Measurements from ENCODE around the gene KIRREL3. TPM values are rescaled to one million over a fixed set of nuclear protein-coding genes. Genes with fewer than 3 reads are reported as not detected.
A peak's percentile ranks its signal among the peaks of the same experiment; 100 is the strongest.

Gene KIRREL3
- total and polyA plus RNA-seq, 12 donors: 0.13 to 0.58 (median 0.30) TPM

DNA sequence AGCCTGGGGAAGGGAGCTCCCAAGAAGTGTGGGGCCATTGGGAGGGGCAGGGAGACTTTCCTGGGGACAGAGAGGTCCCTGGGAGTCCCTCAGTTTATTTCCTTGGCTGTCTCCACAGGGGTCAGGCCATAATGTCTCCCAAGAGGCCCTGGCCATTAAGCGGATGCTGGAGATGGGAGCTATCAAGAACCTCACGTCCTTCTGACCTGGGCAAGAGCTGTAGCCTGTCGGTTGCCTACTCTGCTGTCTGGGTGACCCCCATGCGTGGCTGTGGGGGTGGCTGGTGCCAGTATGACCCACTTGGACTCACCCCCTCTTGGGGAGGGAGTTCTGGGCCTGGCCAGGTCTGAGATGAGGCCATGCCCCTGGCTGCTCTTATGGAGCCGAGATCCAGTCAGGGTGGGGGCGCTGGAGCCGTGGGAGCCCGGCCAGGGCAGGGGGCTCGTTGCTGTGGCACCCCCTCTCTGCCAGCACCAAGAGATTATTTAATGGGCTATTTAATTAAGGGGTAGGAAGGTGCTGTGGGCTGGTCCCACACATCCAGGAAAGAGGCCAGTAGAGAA, 586.6 kb downstream of the KIRREL3 start:
- Histone ChIP-seq H3K27ac (peak overlapping the region; percentile 14 to 93 (median 85)), H3K9me3 (no peaks in the 10 kb centered on the region), H3K36me3 (peaks cover 0 to 39% (median 9%) of the 10 kb centered on the region in 9 donors), H3K4me3 (no peak overlapping the region), H3K4me1 (peaks cover 20 to 83% (median 49%) of the 10 kb centered on the region in 9 donors), H3K27me3 (no peaks in the 10 kb centered on the region)
- ATAC-seq (no peak), DNase-seq (no peak)
- intact Hi-C loops (cut with DNase I): loop anchor here in 4 of 10 donors (5.0 to 10.0 kb wide), 2 partner anchors 57 to 59 kb away; partner anchors contain the start of gene ST3GAL4 (in 4 of the 4)
- TF ChIP-seq, protein P1, sequence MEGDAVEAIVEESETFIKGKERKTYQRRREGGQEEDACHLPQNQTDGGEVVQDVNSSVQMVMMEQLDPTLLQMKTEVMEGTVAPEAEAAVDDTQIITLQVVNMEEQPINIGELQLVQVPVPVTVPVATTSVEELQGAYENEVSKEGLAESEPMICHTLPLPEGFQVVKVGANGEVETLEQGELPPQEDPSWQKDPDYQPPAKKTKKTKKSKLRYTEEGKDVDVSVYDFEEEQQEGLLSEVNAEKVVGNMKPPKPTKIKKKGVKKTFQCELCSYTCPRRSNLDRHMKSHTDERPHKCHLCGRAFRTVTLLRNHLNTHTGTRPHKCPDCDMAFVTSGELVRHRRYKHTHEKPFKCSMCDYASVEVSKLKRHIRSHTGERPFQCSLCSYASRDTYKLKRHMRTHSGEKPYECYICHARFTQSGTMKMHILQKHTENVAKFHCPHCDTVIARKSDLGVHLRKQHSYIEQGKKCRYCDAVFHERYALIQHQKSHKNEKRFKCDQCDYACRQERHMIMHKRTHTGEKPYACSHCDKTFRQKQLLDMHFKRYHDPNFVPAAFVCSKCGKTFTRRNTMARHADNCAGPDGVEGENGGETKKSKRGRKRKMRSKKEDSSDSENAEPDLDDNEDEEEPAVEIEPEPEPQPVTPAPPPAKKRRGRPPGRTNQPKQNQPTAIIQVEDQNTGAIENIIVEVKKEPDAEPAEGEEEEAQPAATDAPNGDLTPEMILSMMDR (IDR thresholded peaks at IDR 0.05): no peak
- 87 to 88% methylated on average over 9 of the region's 9 CpGs for WGBS, 2 donors

DNA sequence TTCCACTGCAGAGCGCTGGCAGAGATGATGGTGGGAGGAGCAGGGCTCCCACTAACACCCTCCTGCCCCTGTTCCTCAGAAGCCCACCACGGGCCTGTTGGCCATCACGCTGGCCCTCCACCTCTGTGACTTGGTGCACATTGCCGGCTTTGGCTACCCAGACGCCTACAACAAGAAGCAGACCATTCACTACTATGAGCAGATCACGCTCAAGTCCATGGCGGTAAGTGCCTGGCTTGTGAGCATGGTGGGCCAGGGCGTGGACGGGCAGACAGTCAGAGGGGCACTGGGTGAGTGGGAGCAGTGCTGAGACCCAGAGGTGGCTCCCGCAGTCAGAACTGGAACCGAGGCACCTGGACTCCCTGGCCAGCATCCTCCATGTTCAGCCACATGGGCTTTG, 587.1 kb downstream of the KIRREL3 start:
- intact Hi-C loops (cut with DNase I): loop anchor here in 4 of 10 donors (5.0 to 10.0 kb wide), 2 partner anchors 56 to 59 kb away; partner anchors contain the start of gene ST3GAL4 (in 4 of the 4)
- Histone ChIP-seq H3K4me3 (no peak overlapping the region), H3K36me3 (peaks cover 0 to 44% (median 9%) of the 10 kb centered on the region in 9 donors), H3K9me3 (no peaks in the 10 kb centered on the region), H3K27me3 (no peaks in the 10 kb centered on the region), H3K27ac (peak overlapping the region in 7 of 10 donors; percentile 80 to 92 (median 86)), H3K4me1 (peaks cover 20 to 78% (median 49%) of the 10 kb centered on the region in 9 donors)
- no peak for DNase-seq
- ATAC-seq: no peak
- 91% methylated on average over 11 of the region's 11 CpGs for WGBS, 2 donors
- TF ChIP-seq, protein P1 (IDR thresholded peaks at IDR 0.05): no peak

DNA sequence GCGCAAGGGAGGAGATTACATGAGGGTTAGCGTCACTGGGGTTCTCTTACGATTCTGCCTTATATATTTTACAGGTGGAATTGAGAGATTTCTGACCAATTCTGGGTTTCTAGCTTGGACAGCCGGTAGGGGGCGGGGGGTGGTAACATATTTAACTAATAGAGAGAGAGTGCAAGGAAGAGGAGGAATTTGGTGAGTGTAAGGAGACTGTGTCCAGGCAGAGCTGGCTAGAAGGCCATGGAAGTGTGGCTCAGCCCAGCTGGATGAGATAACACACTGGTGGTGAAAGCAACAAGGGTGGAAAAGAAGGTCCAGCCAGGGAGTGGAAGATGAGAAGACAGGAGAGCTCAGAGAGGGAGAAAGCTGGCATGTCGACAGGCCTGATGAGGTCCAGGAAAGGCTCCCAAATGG, 588.6 kb downstream of the KIRREL3 start:
- Histone ChIP-seq H3K4me3 (no peak overlapping the region), H3K27me3 (no peaks in the 10 kb centered on the region), H3K36me3 (peaks cover 0 to 59% (median 15%) of the 10 kb centered on the region in 9 donors), H3K9me3 (no peaks in the 10 kb centered on the region), H3K4me1 (peaks cover 20 to 72% (median 48%) of the 10 kb centered on the region in 9 donors), H3K27ac (peak overlapping the region in 8 of 10 donors; percentile 20 to 92 (median 66))
- 49 to 55% methylated on average over 6 of the region's 6 CpGs for WGBS, 2 donors
- intact Hi-C loops (cut with DNase I): loop anchor here in 4 of 10 donors (5.0 to 10.0 kb wide), 2 partner anchors 55 to 57 kb away; partner anchors contain the start of gene ST3GAL4 (in 4 of the 4)
- TF ChIP-seq, protein P1 (IDR thresholded peaks at IDR 0.05): peak in 6 of 9 donors; percentile 11 to 43 (median 24)
- peak; percentile 48 to 53 for DNase-seq
- ATAC-seq: peak in 6 of 8 donors; percentile 12 to 37 (median 18)

DNA sequence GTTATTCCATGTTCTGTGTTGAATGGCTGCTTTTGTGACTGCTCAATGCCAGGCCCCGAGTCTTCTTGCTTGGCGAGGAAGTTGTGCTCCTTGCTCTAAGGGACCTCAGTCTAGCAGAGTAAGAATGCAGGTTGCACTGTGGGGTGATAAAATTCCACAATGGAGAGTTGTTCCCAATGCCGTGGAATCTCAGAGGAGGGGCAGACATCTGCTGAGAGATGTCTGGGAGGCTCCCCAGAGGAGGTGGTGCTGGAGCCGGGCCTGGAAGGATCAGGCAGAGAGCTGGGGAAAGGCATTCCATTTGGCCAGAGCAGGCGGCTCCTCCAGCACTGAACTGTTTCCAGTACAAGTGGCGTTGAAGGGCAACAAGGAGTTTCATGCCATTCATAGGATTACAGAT, 589.9 kb downstream of the KIRREL3 start:
- ATAC-seq: peak in 7 of 8 donors; percentile 16 to 60 (median 29)
- H3K27ac ChIP-seq: peak overlapping the region in 9 of 10 donors; percentile 1 to 92 (median 65)
- 35 to 43% methylated on average over 6 of the region's 6 CpGs for WGBS, 2 donors

More for the DNA sequence above, 589.9 kb downstream of the KIRREL3 start:
- H3K27me3 ChIP-seq: no peaks in the 10 kb centered on the region
- no peaks in the 10 kb centered on the region for H3K9me3 ChIP-seq
- peak; percentile 51 to 77 for DNase-seq
- no peak overlapping the region for H3K4me3 ChIP-seq
- peaks cover 17 to 67% (median 41%) of the 10 kb centered on the region in 9 donors for H3K4me1 ChIP-seq
- H3K36me3 ChIP-seq: peaks cover 0 to 64% (median 15%) of the 10 kb centered on the region in 9 donors
- TF ChIP-seq, protein P1 (IDR thresholded peaks at IDR 0.05): no peak
- intact Hi-C loops (cut with DNase I): loop anchor here in 4 of 10 donors (5.0 to 10.0 kb wide), 2 partner anchors 53 to 56 kb away; partner anchors contain the start of gene ST3GAL4 (in 4 of the 4)
